ENCODE measurements around the gene ATP6AP1. TPM values are rescaled to one million over a fixed set of nuclear protein-coding genes. Genes with fewer than 3 reads are reported as not detected.

Gene ATP6AP1
- total RNA-seq, 1 experiment from 2014 or later = 119 TPM

- no peaks in the 10 kb centered on the region for H3K9me3 ChIP-seq (ENCODE audit: insufficient read depth, low read depth)
- H3K4me1 ChIP-seq (replicated peaks; ENCODE audit: insufficient read depth) = no peaks in the 10 kb centered on the region
- H3K79me2 ChIP-seq (ENCODE audit: low read depth) = no peaks in the 10 kb centered on the region
- H3F3A ChIP-seq (ENCODE audit: insufficient read depth, low read depth) = no peaks in the 10 kb centered on the region
- ChIA-PET POLR2A (ENCODE audit: unreplicated experiment) (no interaction called here), CTCF (no interaction called here)
- TF ChIP-seq, protein P1, sequence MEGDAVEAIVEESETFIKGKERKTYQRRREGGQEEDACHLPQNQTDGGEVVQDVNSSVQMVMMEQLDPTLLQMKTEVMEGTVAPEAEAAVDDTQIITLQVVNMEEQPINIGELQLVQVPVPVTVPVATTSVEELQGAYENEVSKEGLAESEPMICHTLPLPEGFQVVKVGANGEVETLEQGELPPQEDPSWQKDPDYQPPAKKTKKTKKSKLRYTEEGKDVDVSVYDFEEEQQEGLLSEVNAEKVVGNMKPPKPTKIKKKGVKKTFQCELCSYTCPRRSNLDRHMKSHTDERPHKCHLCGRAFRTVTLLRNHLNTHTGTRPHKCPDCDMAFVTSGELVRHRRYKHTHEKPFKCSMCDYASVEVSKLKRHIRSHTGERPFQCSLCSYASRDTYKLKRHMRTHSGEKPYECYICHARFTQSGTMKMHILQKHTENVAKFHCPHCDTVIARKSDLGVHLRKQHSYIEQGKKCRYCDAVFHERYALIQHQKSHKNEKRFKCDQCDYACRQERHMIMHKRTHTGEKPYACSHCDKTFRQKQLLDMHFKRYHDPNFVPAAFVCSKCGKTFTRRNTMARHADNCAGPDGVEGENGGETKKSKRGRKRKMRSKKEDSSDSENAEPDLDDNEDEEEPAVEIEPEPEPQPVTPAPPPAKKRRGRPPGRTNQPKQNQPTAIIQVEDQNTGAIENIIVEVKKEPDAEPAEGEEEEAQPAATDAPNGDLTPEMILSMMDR (conservative IDR thresholded peaks at IDR 0.05) = no peak
- no peak for TF ChIP-seq EZH2 (IDR thresholded peaks at IDR 0.05; ENCODE audit: low read depth)
- intact Hi-C loops (cut with micrococcal nuclease; ENCODE audit: unreplicated experiment) = no loop called here
- no TSS peak for BruUV-seq (replicated peaks)
- H3K4me2 ChIP-seq = no peak overlapping the region
- DNase-seq = no peak
- no peaks in the 10 kb centered on the region for H3K9me2 ChIP-seq (ENCODE audit: insufficient read depth)
- no peaks in the 10 kb centered on the region for H3K27me3 ChIP-seq (ENCODE audit: insufficient read depth, low read depth)
- H2AFZ ChIP-seq = no peak overlapping the region
- no peak overlapping the region for H3K27ac ChIP-seq
- no peaks in the 10 kb centered on the region for H3K36me3 ChIP-seq (ENCODE audit: low read depth)
- H4K20me1 ChIP-seq (ENCODE audit: insufficient read depth) = no peaks in the 10 kb centered on the region
- H3K4me3 ChIP-seq = no peak overlapping the region
Observed at GRCh38 chrX:154469880-154470279, 41.4 kb downstream of the ATP6AP1 start.

GRCh38 chrX:154470434-154470833 lies 42.0 kb downstream of the ATP6AP1 start:
- no peaks in the 10 kb centered on the region for H4K20me1 ChIP-seq (ENCODE audit: insufficient read depth)
- H3K4me1 ChIP-seq (replicated peaks; ENCODE audit: insufficient read depth) = no peaks in the 10 kb centered on the region
- H3F3A ChIP-seq (ENCODE audit: insufficient read depth, low read depth) = no peaks in the 10 kb centered on the region
- H3K27me3 ChIP-seq (ENCODE audit: insufficient read depth, low read depth) = no peaks in the 10 kb centered on the region
- ChIA-PET CTCF (no interaction called here), POLR2A (ENCODE audit: unreplicated experiment) (no interaction called here)
- H3K4me2 ChIP-seq = no peak overlapping the region
- no peaks in the 10 kb centered on the region for H3K79me2 ChIP-seq (ENCODE audit: low read depth)
- no peak for DNase-seq
- no peaks in the 10 kb centered on the region for H3K36me3 ChIP-seq (ENCODE audit: low read depth)
- TF ChIP-seq, protein P1 (conservative IDR thresholded peaks at IDR 0.05) = no peak
- no peak for TF ChIP-seq EZH2 (IDR thresholded peaks at IDR 0.05; ENCODE audit: low read depth)
- BruUV-seq (replicated peaks) = no TSS peak
- no peak overlapping the region for H3K4me3 ChIP-seq
- H3K27ac ChIP-seq = no peak overlapping the region
- H2AFZ ChIP-seq = no peak overlapping the region
- intact Hi-C loops (cut with micrococcal nuclease; ENCODE audit: unreplicated experiment) = no loop called here
- no peaks in the 10 kb centered on the region for H3K9me2 ChIP-seq (ENCODE audit: insufficient read depth)
- no peaks in the 10 kb centered on the region for H3K9me3 ChIP-seq (ENCODE audit: insufficient read depth, low read depth)

GRCh38 chrX:154470914-154471568 lies 42.6 kb downstream of the ATP6AP1 start:
- intact Hi-C loops (cut with micrococcal nuclease; ENCODE audit: unreplicated experiment) = no loop called here
- no TSS peak for BruUV-seq (replicated peaks)
- CTCF ChIA-PET = no interaction called here

More at GRCh38 chrX:154470914-154471568, 42.6 kb downstream of the ATP6AP1 start:
- Histone ChIP-seq H3K4me2 (no peak overlapping the region), H3K27me3 (ENCODE audit: insufficient read depth, low read depth) (no peaks in the 10 kb centered on the region), H3K4me3 (no peak overlapping the region), H2AFZ (no peak overlapping the region), H3K27ac (no peak overlapping the region), H3K9me2 (ENCODE audit: insufficient read depth) (no peaks in the 10 kb centered on the region), H3K4me1 (replicated peaks; ENCODE audit: insufficient read depth) (no peaks in the 10 kb centered on the region), H4K20me1 (ENCODE audit: insufficient read depth) (no peaks in the 10 kb centered on the region), H3K79me2 (ENCODE audit: low read depth) (no peaks in the 10 kb centered on the region), H3K36me3 (ENCODE audit: low read depth) (no peaks in the 10 kb centered on the region), H3K9me3 (ENCODE audit: insufficient read depth, low read depth) (no peaks in the 10 kb centered on the region), H3F3A (ENCODE audit: insufficient read depth, low read depth) (no peaks in the 10 kb centered on the region)
- no peak for TF ChIP-seq EZH2 (IDR thresholded peaks at IDR 0.05; ENCODE audit: low read depth)
- TF ChIP-seq, protein P1 (conservative IDR thresholded peaks at IDR 0.05) = no peak
- no peak for DNase-seq
- POLR2A ChIA-PET (ENCODE audit: unreplicated experiment) = no interaction called here
